Liver (tissue), 3 donors: ENCODE data around the gene ENAH.

Source experiments
- CTCF ChIP-seq: fragments of 150-350 bp; IDR thresholded peaks from 2 replicates; pipeline ENCODE4 v1.5.1; 2017; ENCODE audit warnings: improper control_type of control experiment, low read depth, low read length; ENCODE audit not compliant: missing input control
- MAX ChIP-seq: IDR thresholded peaks from 2 replicates; pipeline ENCODE4 v1.6.1; 2016; ENCODE audit warnings: antibody characterized with exemption
- TF ChIP-seq, protein P1 (sequence below): IDR thresholded peaks from 2 replicates; pipeline ENCODE4 v1.6.1; 2016; ENCODE audit warnings: antibody characterized with exemption
- donor health status: healthy.
- donor health status: healthy.

GRCh38 chr1:225525377-225525776 lies 127.5 kb downstream of the ENAH start:
- no peak for TF ChIP-seq CTCF
- TF ChIP-seq MAX, result no peak
- TF ChIP-seq, protein P1, sequence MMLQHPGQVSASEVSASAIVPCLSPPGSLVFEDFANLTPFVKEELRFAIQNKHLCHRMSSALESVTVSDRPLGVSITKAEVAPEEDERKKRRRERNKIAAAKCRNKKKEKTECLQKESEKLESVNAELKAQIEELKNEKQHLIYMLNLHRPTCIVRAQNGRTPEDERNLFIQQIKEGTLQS, result no peak
